Natural killer cell (primary cell): ENCODE results near the gene PEBP1. TPM values are rescaled to one million over a fixed set of nuclear protein-coding genes. Genes with fewer than 3 reads are reported as not detected.

Experiments used
- total RNA-seq, 4 donors: library from RNA; stranded (reverse); fragments of 120-200 nt in 1 of 4; gene quantifications; one replicate each; pipeline versions ENCODE4 v1.2.3 to v1.2.4, GENCODE V29; 2013 to 2022

Gene PEBP1
- total RNA-seq, 3 donors from 2014 or later (not counting 1 experiment from before 2014, with no cell fraction given): 38.0 to 54.0 (median 41.4) TPM

Other genes with a start within 250 kb of the PEBP1 start
- gene KSR2, start 167.1 kb upstream of the PEBP1 start, total RNA-seq: not detected
- 10 to 100 TPM; 11.9 to 19.6 (median 15.8) TPM for gene RFC5, start 119.4 kb upstream of the PEBP1 start, total RNA-seq
- gene WSB2, start 74.9 kb upstream of the PEBP1 start, total RNA-seq: 10 to 100 TPM; 25.5 to 29.5 (median 28.8) TPM
- gene VSIG10, start 32.1 kb upstream of the PEBP1 start, total RNA-seq: 1 to 10 TPM in 1 of 3 donors, under 1 TPM in 2; 0.56 to 2.2 (median 0.75) TPM
- 100 to 1,000 TPM; 155 to 166 (median 157) TPM for gene TAOK3, start 236.8 kb downstream of the PEBP1 start, total RNA-seq
- 10 to 100 TPM; 27.5 to 40.3 (median 35.7) TPM for gene SUDS3, start 240.4 kb downstream of the PEBP1 start, total RNA-seq